Measurements from ENCODE around the gene MACROD2.

The MACROD2 gene

DNA sequence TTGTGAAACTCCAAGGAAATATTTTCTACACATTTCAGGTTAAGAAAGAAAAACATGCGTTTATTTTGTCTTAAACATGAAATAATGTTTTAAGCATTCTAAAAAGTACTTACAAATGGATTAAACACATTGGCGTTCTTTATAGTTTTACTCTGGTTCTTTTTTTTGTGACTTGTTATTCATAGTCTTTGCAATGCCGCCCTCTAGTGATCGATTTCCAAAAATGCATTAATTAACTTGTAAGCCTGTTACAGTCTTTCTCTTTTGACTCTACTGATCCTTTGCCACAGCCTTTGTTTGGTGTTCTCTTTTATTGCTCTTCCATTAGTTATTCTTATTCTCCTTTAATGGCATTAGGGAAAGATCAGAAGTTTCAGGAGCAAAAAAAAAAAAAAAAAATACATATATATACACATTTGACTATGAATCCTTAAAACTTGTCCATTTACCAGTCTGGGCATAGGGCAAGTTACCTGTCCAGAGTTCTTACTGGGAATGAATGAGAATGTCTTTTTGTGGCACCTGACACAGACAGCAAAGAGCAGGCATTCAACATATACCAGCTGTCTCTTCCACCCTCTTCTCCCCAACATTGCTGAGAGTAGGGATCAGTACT, 59.9 kb downstream of the MACROD2 start:
- DNase-seq (ENCODE audit: low read depth), result peak; percentile 87
- TF ChIP-seq, protein P1, sequence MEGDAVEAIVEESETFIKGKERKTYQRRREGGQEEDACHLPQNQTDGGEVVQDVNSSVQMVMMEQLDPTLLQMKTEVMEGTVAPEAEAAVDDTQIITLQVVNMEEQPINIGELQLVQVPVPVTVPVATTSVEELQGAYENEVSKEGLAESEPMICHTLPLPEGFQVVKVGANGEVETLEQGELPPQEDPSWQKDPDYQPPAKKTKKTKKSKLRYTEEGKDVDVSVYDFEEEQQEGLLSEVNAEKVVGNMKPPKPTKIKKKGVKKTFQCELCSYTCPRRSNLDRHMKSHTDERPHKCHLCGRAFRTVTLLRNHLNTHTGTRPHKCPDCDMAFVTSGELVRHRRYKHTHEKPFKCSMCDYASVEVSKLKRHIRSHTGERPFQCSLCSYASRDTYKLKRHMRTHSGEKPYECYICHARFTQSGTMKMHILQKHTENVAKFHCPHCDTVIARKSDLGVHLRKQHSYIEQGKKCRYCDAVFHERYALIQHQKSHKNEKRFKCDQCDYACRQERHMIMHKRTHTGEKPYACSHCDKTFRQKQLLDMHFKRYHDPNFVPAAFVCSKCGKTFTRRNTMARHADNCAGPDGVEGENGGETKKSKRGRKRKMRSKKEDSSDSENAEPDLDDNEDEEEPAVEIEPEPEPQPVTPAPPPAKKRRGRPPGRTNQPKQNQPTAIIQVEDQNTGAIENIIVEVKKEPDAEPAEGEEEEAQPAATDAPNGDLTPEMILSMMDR (conservative IDR thresholded peaks at IDR 0.05; ENCODE audit: low read depth, low read length), result peak; percentile 59
- no peak overlapping the region for H3K4me3 ChIP-seq (ENCODE audit: low read depth, low read length)

DNA sequence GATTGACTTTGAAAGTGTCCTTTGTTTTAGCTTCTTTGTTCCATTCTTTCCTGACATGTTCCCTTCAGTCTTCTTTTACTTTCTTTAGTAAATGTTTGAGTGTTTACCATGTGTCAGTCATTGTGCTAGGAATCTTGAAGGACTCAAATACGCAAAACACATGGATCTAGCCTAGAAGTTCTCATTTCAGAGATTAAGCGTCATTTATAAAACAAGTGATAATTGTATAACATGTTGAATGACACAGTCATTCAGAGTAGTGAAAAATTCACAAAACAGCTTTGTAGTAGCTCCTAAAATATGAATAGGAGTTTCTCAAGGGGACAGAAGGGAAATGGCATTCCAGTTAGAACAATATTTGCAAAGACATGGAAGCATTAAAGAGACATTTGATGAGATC, 66.9 kb downstream of the MACROD2 start:
- TF ChIP-seq, protein P1 (conservative IDR thresholded peaks at IDR 0.05; ENCODE audit: low read depth, low read length), result no peak
- no peak for DNase-seq (ENCODE audit: low read depth)
- H3K4me3 ChIP-seq (ENCODE audit: low read depth, low read length), result no peak overlapping the region

DNA sequence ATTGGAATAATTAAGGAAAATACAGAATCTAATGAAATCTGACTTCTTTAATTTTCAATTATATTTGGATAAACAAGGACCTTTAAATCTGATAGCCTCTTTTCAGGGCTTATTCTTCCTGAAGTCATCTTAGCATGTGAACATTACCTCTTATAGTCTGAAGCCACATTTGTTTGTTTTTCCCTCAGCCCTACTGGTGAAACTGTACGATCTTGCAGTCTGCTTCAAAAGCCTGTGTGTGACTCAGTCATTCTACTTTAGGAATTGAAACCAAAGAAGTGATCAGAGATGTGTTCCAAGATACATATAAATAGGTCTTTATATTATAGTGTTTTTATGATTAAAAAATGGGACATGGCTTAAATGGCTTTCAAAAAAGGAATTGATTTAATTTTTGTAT, 67.5 kb downstream of the MACROD2 start:
- peak; percentile 24 for DNase-seq (ENCODE audit: low read depth)
- no peak overlapping the region for H3K4me3 ChIP-seq (ENCODE audit: low read depth, low read length)
- TF ChIP-seq, protein P1 (conservative IDR thresholded peaks at IDR 0.05; ENCODE audit: low read depth, low read length), result no peak

DNA sequence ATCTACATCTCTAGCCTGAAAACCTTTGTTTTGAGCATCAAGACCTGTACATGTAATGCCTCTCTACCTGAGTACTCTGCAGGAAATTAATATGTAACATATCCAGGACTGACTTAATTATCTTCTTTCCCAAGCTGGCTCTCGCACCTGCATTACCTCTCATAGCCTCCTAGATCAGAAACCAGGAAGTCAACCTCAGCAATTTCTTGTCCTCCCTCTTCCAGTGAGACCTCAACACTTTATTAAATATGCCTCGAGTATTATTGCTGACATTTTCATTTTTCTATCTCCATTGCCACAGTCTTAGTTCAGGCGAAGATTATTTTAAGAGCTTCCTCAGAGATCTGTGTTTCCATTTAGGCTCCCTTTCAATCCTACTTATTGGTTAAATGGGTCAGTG, 69.0 kb downstream of the MACROD2 start:
- H3K4me3 ChIP-seq (ENCODE audit: low read depth, low read length), result no peak overlapping the region
- TF ChIP-seq, protein P1 (conservative IDR thresholded peaks at IDR 0.05; ENCODE audit: low read depth, low read length), result no peak
- DNase-seq (ENCODE audit: low read depth), result no peak

DNA sequence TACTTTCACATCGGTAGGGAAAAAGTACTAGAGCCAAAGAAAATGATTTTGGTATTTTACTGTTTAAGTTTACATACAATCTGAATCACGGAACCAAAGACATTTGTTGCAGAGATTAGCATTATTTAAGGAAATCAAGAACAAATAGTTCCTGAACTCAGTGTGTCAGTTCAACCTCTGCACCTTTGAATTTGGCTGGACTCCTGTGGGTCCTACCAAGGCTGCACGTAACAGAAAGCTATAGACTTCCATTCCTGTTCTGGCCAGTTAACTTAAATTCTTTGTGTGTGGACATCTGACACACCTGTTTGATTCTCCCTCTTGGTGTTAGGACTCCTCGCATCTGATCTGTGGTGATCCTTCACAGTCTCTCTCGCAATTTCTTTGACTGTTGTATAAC, 69.6 kb downstream of the MACROD2 start:
- H3K4me3 ChIP-seq (ENCODE audit: low read depth, low read length), result no peak overlapping the region
- TF ChIP-seq, protein P1 (conservative IDR thresholded peaks at IDR 0.05; ENCODE audit: low read depth, low read length), result no peak
- no peak for DNase-seq (ENCODE audit: low read depth)

DNA sequence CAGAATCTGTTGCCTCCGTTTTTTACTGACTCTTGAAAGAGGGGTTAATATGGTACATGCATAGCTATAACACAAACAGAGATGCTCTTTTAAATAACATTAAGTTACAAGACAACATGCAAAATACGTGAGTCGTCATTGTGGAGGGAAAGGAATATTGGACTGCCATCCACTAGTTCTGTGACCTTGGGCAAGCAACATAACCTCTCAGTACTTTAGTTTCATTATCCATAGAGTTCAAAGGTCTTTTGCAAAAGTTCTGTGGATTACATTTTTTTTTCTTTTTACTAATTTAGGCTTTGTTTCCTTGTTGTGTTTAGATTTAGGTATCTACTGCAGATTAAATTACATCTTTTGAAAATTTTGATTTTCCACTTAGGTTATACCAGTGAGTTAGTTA, 70.5 kb downstream of the MACROD2 start:
- TF ChIP-seq, protein P1 (conservative IDR thresholded peaks at IDR 0.05; ENCODE audit: low read depth, low read length), result no peak
- H3K4me3 ChIP-seq (ENCODE audit: low read depth, low read length), result no peak overlapping the region
- no peak for DNase-seq (ENCODE audit: low read depth)

DNA sequence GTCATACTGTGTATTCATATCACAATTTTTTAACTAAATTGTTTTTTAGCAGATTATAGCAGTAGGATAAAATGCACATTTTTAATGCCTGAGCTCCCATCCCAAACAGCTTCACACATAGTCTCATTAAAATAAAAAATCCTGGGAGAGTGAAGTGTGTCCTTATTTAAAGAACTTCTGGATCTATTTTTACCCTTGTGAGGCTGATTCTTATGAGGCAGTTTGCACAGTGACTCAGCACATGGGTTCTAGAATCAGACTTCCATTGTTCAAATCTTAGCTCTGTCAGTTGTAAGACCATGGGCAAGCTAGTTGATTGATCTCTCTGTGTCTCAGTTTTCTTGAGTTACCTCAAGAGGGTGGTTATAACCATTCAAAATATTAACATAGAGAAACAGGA, 72.3 kb downstream of the MACROD2 start:
- TF ChIP-seq, protein P1 (conservative IDR thresholded peaks at IDR 0.05; ENCODE audit: low read depth, low read length), result no peak
- DNase-seq (ENCODE audit: low read depth), result no peak
- H3K4me3 ChIP-seq (ENCODE audit: low read depth, low read length), result no peak overlapping the region
